Neuronal stem cell (in vitro differentiated cells): ENCODE data around the gene MAD1L1.

Source experiments
- DNase-seq: peaks from one replicate; pipeline ENCODE4 v3.0.0-alpha.2; 2013; ENCODE audit warnings: low spot score
- H2AFZ ChIP-seq: one replicate; pipeline ENCODE4 v1.6.1; 2013; ENCODE audit warnings: mild to moderate bottlenecking, low read length, inconsistent platforms
- H2AK5ac ChIP-seq: 2 replicates; pipeline ENCODE4 v1.6.1; 2013; ENCODE audit warnings: low read depth, mild to moderate bottlenecking, inconsistent platforms, low read length, moderate library complexity, mixed read lengths
- H2BK120ac ChIP-seq: 2 replicates; pipeline ENCODE4 v1.6.1; 2013; ENCODE audit warnings: low read depth, mild to moderate bottlenecking, inconsistent platforms, low read length, moderate library complexity, mixed read lengths
- H2BK12ac ChIP-seq: one replicate; pipeline ENCODE4 v1.6.1; 2013; ENCODE audit warnings: low read length, inconsistent platforms
- H2BK15ac ChIP-seq: 2 replicates; pipeline ENCODE4 v1.6.1; 2013; ENCODE audit warnings: mild to moderate bottlenecking, low read length, inconsistent platforms, mixed read lengths
- H2BK5ac ChIP-seq: one replicate; pipeline ENCODE4 v1.6.1; 2013; ENCODE audit warnings: inconsistent platforms, mild to moderate bottlenecking, low read length, moderate library complexity
- H3K14ac ChIP-seq: one replicate; pipeline ENCODE4 v1.6.1; 2013; ENCODE audit warnings: low read length, inconsistent platforms
- H3K18ac ChIP-seq: 2 replicates; pipeline ENCODE4 v1.6.1; 2013; ENCODE audit warnings: low read length, inconsistent platforms
- H3K23ac ChIP-seq: 2 replicates; pipeline ENCODE4 v1.6.1; 2013; ENCODE audit warnings: low read depth, mild to moderate bottlenecking, mixed read lengths, low read length, inconsistent platforms; ENCODE audit not compliant: poor library complexity
- H3K27ac ChIP-seq: replicated peaks from 3 replicates; pipeline ENCODE4 v1.5.1; 2013; ENCODE audit warnings: low read length, inconsistent platforms
- H3K27me3 ChIP-seq, 3 experiments: 2 replicates each; pipeline ENCODE4 v1.6.1; 2013; ENCODE audit warnings: low read length in 3 of 3, mild to moderate bottlenecking in 2 of 3, inconsistent platforms in 1 of 3, low read depth in 1 of 3, mixed read lengths in 1 of 3, moderate library complexity in 1 of 3; ENCODE audit not compliant: control insufficient read depth in 3 of 3, insufficient read depth in 3 of 3
- H3K36me3 ChIP-seq, 2 donors: replicated peaks in 1 of 2; 2 replicates each; pipeline ENCODE4 v1.6.1; 2013; ENCODE audit warnings: low read length in 2 of 2; ENCODE audit not compliant: control insufficient read depth in 2 of 2, insufficient read depth in 2 of 2
- H3K4ac ChIP-seq: 2 replicates; pipeline ENCODE4 v1.6.1; 2013; ENCODE audit warnings: inconsistent platforms, mild to moderate bottlenecking, low read length, moderate library complexity
- H3K4me1 ChIP-seq, 2 donors: 1 replicate in 1 of 2; 2 replicates in 1 of 2; pipeline ENCODE4 v1.6.1; 2013; ENCODE audit warnings: low read length in 2 of 2, low read depth in 1 of 2; ENCODE audit not compliant: control insufficient read depth in 2 of 2, insufficient read depth in 1 of 2
- H3K4me2 ChIP-seq: one replicate; pipeline ENCODE4 v1.6.1; 2013; ENCODE audit warnings: mild to moderate bottlenecking, low read length, inconsistent platforms; ENCODE audit not compliant: insufficient read depth, poor library complexity, severe bottlenecking
- H3K4me3 ChIP-seq, 2 donors: 2 replicates each; pipeline ENCODE4 v1.5.1; 2013; ENCODE audit warnings: low read length in 2 of 2, mild to moderate bottlenecking in 2 of 2, inconsistent platforms in 1 of 2, moderate library complexity in 1 of 2
- H3K79me1 ChIP-seq: one replicate; pipeline ENCODE4 v1.6.1; 2013; ENCODE audit warnings: low read depth, mild to moderate bottlenecking, inconsistent platforms, low read length, moderate library complexity
- H3K9ac ChIP-seq: one replicate; pipeline ENCODE4 v1.6.1; 2013; ENCODE audit warnings: mild to moderate bottlenecking, low read depth, low read length, inconsistent platforms; ENCODE audit not compliant: poor library complexity
- H3K9me3 ChIP-seq, 2 donors: replicated peaks in 1 of 2; 2 replicates each; pipeline versions ENCODE3 to v1.6.1; 2013; ENCODE audit warnings: low read length in 2 of 2, mild to moderate bottlenecking in 2 of 2, inconsistent platforms in 1 of 2, low read depth in 1 of 2, mixed read lengths in 1 of 2, moderate library complexity in 1 of 2; ENCODE audit not compliant: control insufficient read depth in 2 of 2, insufficient read depth in 1 of 2
- H4K8ac ChIP-seq: one replicate; pipeline ENCODE4 v1.6.1; 2013; ENCODE audit warnings: low read depth, mild to moderate bottlenecking, inconsistent platforms, low read length, moderate library complexity
- H4K91ac ChIP-seq: one replicate; pipeline ENCODE4 v1.6.1; 2013; ENCODE audit warnings: low read length, low read depth, mild to moderate bottlenecking, inconsistent platforms; ENCODE audit not compliant: poor library complexity
- WGBS, 2 donors: extraction: QIAGEN DNeasy Blood & Tissue Kit; methylation state at CpG; one replicate each; pipeline ENCODE4 v1.1.7; 2013; ENCODE audit warnings: missing lambda C conversion rate in 2 of 2, mixed read lengths in 1 of 2; ENCODE audit not compliant: insufficient read length in 2 of 2, insufficient replicate concordance in 1 of 2; ENCODE audit errors: extremely low coverage in 2 of 2; 5-methylcytosine and 5-hydroxymethylcytosine counted together

Gene MAD1L1

DNA sequence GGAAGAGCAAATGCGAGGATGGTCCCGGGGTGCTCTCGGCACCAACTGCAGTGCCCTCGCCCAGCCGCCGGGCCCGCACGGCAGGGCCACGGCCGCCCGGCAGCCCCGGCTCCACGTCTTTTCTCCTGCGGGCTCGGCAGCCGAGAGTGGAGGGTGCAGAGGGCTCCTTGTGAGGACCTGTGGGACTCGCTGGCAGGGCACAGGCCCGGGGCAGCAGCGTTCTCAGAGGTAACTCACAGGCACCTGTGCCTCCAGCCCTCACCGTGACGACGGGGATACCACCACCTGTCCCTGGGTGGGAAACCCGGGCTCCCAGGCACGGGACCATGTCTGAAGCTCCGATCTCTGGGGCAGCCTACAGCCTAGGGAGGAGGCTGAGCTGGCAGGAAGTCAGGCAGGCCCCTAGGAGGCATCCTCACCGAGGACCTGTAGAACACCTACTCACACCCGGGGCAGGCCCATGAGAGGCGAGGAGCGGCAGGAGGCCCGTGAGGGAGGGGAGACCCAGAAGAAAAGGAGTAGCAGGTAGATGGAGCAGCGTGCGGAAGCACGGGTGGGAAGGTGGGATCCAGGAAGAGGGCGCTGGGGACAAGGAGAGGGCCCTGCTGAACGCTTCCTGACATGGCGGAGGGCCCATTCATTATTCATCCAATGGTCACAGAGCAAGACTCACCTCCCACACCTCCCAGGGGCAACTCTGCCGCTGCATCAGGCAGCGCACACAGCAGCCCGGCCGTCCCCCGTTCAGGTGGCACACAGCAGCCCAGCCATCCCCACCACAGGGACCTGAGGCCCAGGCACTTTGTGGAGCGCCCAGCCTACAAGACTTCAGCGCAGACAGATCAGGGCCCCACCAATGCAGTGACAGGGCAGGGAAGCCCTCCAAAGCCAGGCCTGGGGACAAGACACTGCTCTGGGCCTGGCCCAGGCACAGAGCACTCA, 244.9 kb downstream of the MAD1L1 start:
- Histone ChIP-seq H2BK5ac (peak overlapping the region; percentile 32), H3K4ac (no peak overlapping the region), H2BK120ac (no peak overlapping the region), H3K9me3 (no peaks in the 10 kb centered on the region), H3K4me2 (no peak overlapping the region), H3K79me1 (peaks cover 8% of the 10 kb centered on the region), H3K27ac (no peak overlapping the region), H3K9ac (no peak overlapping the region), H3K36me3 (no peaks in the 10 kb centered on the region), H2BK15ac (no peak overlapping the region), H2AFZ (no peak overlapping the region), H3K23ac (peak overlapping the region; percentile 52), H3K27me3 (no peaks in the 10 kb centered on the region), H2AK5ac (no peak overlapping the region), H3K14ac (no peak overlapping the region), H4K8ac (no peak overlapping the region), H3K4me1 (peaks cover 0 to 2% of the 10 kb centered on the region in 2 donors), H2BK12ac (no peak overlapping the region), H3K4me3 (no peak overlapping the region), H3K18ac (peak overlapping the region; percentile 29), H4K91ac (no peak overlapping the region)
- DNase-seq, result no peak
- WGBS, 2 donors, result no CpG with 5 or more reads among the region's 43 CpGs

DNA sequence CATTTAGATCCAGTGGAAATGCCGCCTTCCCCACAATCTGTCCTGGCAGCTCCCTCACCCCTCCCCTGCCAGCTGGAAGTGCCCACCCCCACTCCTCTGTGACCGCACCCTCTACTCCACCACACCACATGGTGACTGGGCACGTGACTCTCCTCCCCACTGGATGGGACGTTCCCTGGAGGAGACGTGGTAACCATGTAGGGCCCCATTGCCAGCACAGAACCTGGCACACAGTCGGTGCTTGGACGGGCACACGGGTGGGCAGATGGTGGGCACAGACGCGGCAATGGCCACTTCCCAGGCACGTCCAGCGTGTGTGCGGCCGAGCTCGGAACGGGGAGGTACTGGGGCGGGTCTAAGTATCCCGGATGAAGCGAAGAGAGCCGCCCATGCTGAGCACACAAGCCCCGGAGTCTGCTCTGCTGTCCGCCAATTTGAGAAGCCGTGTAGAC, 245.6 kb downstream of the MAD1L1 start:
- H2AFZ ChIP-seq, result no peak overlapping the region
- no peak overlapping the region for H3K4ac ChIP-seq
- peak overlapping the region; percentile 80 for H3K23ac ChIP-seq
- no peak overlapping the region for H3K27ac ChIP-seq
- H3K36me3 ChIP-seq, result no peaks in the 10 kb centered on the region
- no peak overlapping the region for H4K91ac ChIP-seq
- H3K4me3 ChIP-seq, result no peak overlapping the region
- H3K9ac ChIP-seq, result no peak overlapping the region
- H2BK12ac ChIP-seq, result no peak overlapping the region
- H4K8ac ChIP-seq, result peak overlapping the region; percentile 93
- H2BK120ac ChIP-seq, result no peak overlapping the region
- no peak overlapping the region for H3K4me2 ChIP-seq
- peak overlapping the region; percentile 84 for H3K14ac ChIP-seq
- H3K27me3 ChIP-seq, result no peaks in the 10 kb centered on the region
- H2BK5ac ChIP-seq, result peak overlapping the region; percentile 39
- H3K79me1 ChIP-seq, result peaks cover 8% of the 10 kb centered on the region
- DNase-seq, result no peak
- no peak overlapping the region for H2AK5ac ChIP-seq
- peak overlapping the region; percentile 87 for H3K18ac ChIP-seq
- H3K4me1 ChIP-seq, result no peaks in the 10 kb centered on the region
- no CpG with 5 or more reads among the region's 23 CpGs for WGBS, 2 donors
- no peak overlapping the region for H2BK15ac ChIP-seq
- H3K9me3 ChIP-seq, result no peaks in the 10 kb centered on the region

GRCh38 chr7:1986366-1987083, 246.2 kb downstream of the MAD1L1 start:
- H4K91ac ChIP-seq, result no peak overlapping the region
- peak overlapping the region; percentile 84 for H3K14ac ChIP-seq
- H2AK5ac ChIP-seq, result no peak overlapping the region
- peak overlapping the region; percentile 9 for H4K8ac ChIP-seq
- H2BK15ac ChIP-seq, result no peak overlapping the region
- no peaks in the 10 kb centered on the region for H3K9me3 ChIP-seq
- H3K23ac ChIP-seq, result peak overlapping the region; percentile 80
- no peaks in the 10 kb centered on the region for H3K4me1 ChIP-seq
- no peak overlapping the region for H2AFZ ChIP-seq
- no peak overlapping the region for H3K4ac ChIP-seq
- H3K36me3 ChIP-seq, result no peaks in the 10 kb centered on the region
- H2BK12ac ChIP-seq, result no peak overlapping the region
- DNase-seq, result no peak
- no peak overlapping the region for H3K9ac ChIP-seq
- peak overlapping the region in 1 of 2 donors; percentile 58 for H3K4me3 ChIP-seq
- no peak overlapping the region for H3K27ac ChIP-seq
- H3K18ac ChIP-seq, result peak overlapping the region; percentile 8
- H3K4me2 ChIP-seq, result no peak overlapping the region
- no CpG with 5 or more reads among the region's 31 CpGs for WGBS, 2 donors
- peak overlapping the region; percentile 39 for H2BK5ac ChIP-seq
- no peaks in the 10 kb centered on the region for H3K27me3 ChIP-seq
- H3K79me1 ChIP-seq, result peaks cover 8% of the 10 kb centered on the region
- H2BK120ac ChIP-seq, result no peak overlapping the region

- H3K4me1 ChIP-seq, result no peaks in the 10 kb centered on the region
- no peak overlapping the region for H4K91ac ChIP-seq
- DNase-seq, result no peak
- no peak overlapping the region for H2AFZ ChIP-seq
- no peak overlapping the region for H3K23ac ChIP-seq
- no peaks in the 10 kb centered on the region for H3K36me3 ChIP-seq
- peaks cover 10% of the 10 kb centered on the region for H3K79me1 ChIP-seq
- no peak overlapping the region for H2AK5ac ChIP-seq
- H3K4me3 ChIP-seq, result no peak overlapping the region
- no peaks in the 10 kb centered on the region for H3K27me3 ChIP-seq
- H3K14ac ChIP-seq, result no peak overlapping the region
- H4K8ac ChIP-seq, result no peak overlapping the region
- H3K27ac ChIP-seq, result no peak overlapping the region
- no peak overlapping the region for H3K4ac ChIP-seq
- no peak overlapping the region for H3K9ac ChIP-seq
- H2BK5ac ChIP-seq, result no peak overlapping the region
- no peaks in the 10 kb centered on the region for H3K9me3 ChIP-seq
- no CpG with 5 or more reads among the region's 9 CpGs for WGBS, 2 donors
- no peak overlapping the region for H2BK12ac ChIP-seq
- no peak overlapping the region for H3K4me2 ChIP-seq
- H2BK120ac ChIP-seq, result no peak overlapping the region
- H2BK15ac ChIP-seq, result no peak overlapping the region
- no peak overlapping the region for H3K18ac ChIP-seq
These were observed 246.8 kb downstream of the MAD1L1 start for GRCh38 chr7:1985936-1986335.
